Measurements from ENCODE around the gene SPEG. TPM values are rescaled to one million over a fixed set of nuclear protein-coding genes. Genes with fewer than 3 reads are reported as not detected.
A peak's percentile ranks its signal among the peaks of the same experiment; 100 is the strongest.

The SPEG gene
- total RNA-seq, 4 donors from 2014 or later, result 3.2 to 49.5 (median 10.2) TPM

DNA sequence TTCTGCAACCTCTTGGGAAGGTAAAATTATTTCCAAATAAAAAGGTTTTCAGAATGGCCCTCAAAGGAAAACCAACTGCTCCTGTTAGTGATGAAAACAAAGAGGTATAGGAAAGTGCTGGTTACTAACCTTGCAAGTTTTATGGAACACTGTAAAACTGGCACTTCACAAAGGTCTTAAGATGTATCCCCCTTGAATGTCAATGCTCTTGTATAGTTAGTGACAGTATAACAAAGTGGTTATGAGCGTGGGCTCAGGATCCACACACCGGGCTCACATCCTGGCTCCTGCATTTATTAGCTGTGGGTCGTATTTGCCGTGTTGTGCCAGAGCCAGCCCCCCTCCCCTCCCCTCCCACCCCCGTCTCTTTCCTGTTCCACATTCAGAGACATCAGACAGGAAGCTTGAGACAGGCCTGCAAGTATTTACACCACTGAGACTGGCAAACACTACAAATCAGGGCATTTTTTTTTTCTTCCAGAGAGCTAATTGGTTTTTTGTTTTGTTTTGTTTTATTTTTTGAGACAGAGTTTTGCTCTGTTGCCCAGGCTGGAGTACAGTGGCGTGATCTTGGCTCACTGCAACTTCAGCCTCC is 37.7 kb upstream of the SPEG start:
- no peak overlapping the region for H3K4me3 ChIP-seq
- no peaks in the 10 kb centered on the region for H3K27me3 ChIP-seq
- TF ChIP-seq, protein P1, sequence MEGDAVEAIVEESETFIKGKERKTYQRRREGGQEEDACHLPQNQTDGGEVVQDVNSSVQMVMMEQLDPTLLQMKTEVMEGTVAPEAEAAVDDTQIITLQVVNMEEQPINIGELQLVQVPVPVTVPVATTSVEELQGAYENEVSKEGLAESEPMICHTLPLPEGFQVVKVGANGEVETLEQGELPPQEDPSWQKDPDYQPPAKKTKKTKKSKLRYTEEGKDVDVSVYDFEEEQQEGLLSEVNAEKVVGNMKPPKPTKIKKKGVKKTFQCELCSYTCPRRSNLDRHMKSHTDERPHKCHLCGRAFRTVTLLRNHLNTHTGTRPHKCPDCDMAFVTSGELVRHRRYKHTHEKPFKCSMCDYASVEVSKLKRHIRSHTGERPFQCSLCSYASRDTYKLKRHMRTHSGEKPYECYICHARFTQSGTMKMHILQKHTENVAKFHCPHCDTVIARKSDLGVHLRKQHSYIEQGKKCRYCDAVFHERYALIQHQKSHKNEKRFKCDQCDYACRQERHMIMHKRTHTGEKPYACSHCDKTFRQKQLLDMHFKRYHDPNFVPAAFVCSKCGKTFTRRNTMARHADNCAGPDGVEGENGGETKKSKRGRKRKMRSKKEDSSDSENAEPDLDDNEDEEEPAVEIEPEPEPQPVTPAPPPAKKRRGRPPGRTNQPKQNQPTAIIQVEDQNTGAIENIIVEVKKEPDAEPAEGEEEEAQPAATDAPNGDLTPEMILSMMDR (IDR thresholded peaks at IDR 0.05), result no peak
- TF ChIP-seq POLR2A (IDR thresholded peaks at IDR 0.05), result no peak
- H3K9me3 ChIP-seq, result no peaks in the 10 kb centered on the region
- DNase-seq, result no peak
- H3K27ac ChIP-seq, result no peak overlapping the region
- H3K4me1 ChIP-seq, result peaks cover 0 to 29% (median 0%) of the 10 kb centered on the region in 4 donors
- no peaks in the 10 kb centered on the region for H3K36me3 ChIP-seq

- peak in 1 of 3 donors; percentile 76 for DNase-seq
- peak overlapping the region in 3 of 4 donors; percentile 62 to 86 (median 79) for H3K27ac ChIP-seq
- no peaks in the 10 kb centered on the region for H3K36me3 ChIP-seq
- H3K9me3 ChIP-seq, result no peaks in the 10 kb centered on the region
- H3K27me3 ChIP-seq, result no peaks in the 10 kb centered on the region
- H3K4me3 ChIP-seq, result no peak overlapping the region
- H3K4me1 ChIP-seq, result peaks cover 0 to 36% (median 0%) of the 10 kb centered on the region in 4 donors
- TF ChIP-seq, protein P1 (IDR thresholded peaks at IDR 0.05), result no peak
- TF ChIP-seq POLR2A (IDR thresholded peaks at IDR 0.05), result no peak
Observed at GRCh38 chr2:219398721-219399363, 35.8 kb upstream of the SPEG start.

DNA sequence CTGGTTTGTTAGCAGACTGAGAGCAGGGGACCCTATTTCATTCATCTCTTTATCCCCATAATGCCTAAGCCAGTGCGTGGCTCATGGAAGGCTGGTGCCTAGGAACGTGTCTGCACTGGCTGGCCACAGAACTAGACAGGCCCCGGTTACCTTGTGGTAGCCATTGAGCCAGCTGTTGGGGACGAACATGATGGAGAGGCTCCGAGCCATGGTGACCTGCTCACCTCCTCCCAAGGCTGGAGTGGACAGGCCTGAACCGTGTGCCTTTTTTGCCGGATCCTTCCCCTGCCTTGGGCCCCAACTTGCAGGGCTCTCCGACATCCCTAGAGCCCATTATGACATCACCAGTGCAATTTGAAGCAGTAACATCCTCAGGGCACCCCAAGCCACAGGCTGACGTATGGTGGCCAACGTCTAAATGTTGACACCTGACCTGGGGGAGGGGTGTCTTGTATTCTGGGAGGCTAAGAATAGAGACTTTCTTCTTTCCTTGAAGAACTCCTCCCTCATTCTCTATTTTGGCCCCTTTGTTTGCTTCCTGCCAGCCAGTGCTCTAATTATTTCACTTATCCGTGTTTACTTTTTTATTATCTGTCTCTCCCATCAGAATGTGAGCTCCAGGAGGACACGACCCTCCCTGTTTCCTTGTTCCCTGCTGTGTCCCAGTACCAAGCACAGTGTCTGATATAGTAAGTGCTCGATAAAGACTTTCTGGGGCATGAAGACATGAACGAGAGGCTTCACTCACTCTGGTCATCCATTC is 34.7 kb upstream of the SPEG start:
- Histone ChIP-seq H3K4me3 (no peak overlapping the region), H3K4me1 (peaks cover 0 to 36% (median 0%) of the 10 kb centered on the region in 4 donors), H3K27ac (peak overlapping the region in 2 of 4 donors; percentile 79 to 86), H3K27me3 (no peaks in the 10 kb centered on the region), H3K9me3 (no peaks in the 10 kb centered on the region), H3K36me3 (no peaks in the 10 kb centered on the region)
- DNase-seq, result no peak
- TF ChIP-seq, protein P1 (IDR thresholded peaks at IDR 0.05), result no peak
- TF ChIP-seq POLR2A (IDR thresholded peaks at IDR 0.05), result no peak

DNA sequence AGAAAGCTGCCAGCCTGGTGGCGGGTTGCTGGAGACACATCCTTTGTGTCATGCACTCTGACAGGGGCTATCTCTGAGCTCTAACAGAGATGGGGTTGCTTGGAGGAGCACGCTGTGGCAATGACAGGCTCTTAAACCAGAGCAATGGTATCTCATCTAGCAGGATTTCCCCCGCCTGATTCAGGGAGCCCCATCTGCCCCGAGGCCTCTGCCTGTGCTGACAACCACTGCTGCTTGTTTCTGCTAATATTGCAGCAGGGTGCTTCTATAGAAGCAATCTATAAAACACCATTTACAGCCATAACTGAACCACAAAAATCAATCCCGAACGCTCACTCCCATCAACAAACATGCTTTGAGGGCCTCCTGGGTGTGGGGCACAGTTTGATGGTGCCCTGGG is 34.1 kb upstream of the SPEG start:
- Histone ChIP-seq H3K4me1 (peaks cover 0 to 36% (median 0%) of the 10 kb centered on the region in 4 donors), H3K27ac (peak overlapping the region in 1 of 4 donors; percentile 21), H3K4me3 (no peak overlapping the region), H3K9me3 (no peaks in the 10 kb centered on the region), H3K36me3 (no peaks in the 10 kb centered on the region), H3K27me3 (no peaks in the 10 kb centered on the region)
- DNase-seq, result no peak
- no peak for TF ChIP-seq POLR2A (IDR thresholded peaks at IDR 0.05)
- TF ChIP-seq, protein P1 (IDR thresholded peaks at IDR 0.05), result no peak

- no peak for TF ChIP-seq POLR2A (IDR thresholded peaks at IDR 0.05)
- TF ChIP-seq, protein P1 (IDR thresholded peaks at IDR 0.05), result no peak
- Histone ChIP-seq H3K4me3 (no peak overlapping the region), H3K27ac (no peak overlapping the region), H3K27me3 (no peaks in the 10 kb centered on the region), H3K36me3 (no peaks in the 10 kb centered on the region), H3K4me1 (peaks cover 0 to 36% (median 0%) of the 10 kb centered on the region in 4 donors), H3K9me3 (no peaks in the 10 kb centered on the region)
- no peak for DNase-seq
Observed at GRCh38 chr2:219401606-219402005, 33.0 kb upstream of the SPEG start.

All from Peyer's patch (tissue), 4 donors.